Nephron (organoid): ENCODE measurements around the gene ATXN1.

ENCODE experiments used
- H3K27ac Mint-ChIP-seq, 3 experiments: 2 replicates each; pipeline ENCODE4 v1.8.0; 2020; ENCODE audit warnings: mixed read lengths in 3 of 3, mild to moderate bottlenecking in 2 of 3, moderate library complexity in 1 of 3
- H3K27me3 Mint-ChIP-seq: 2 replicates; pipeline ENCODE4 v1.8.0; 2021; ENCODE audit warnings: low read depth, mild to moderate bottlenecking, moderate library complexity, mixed read lengths
- H3K36me3 Mint-ChIP-seq: 2 replicates; pipeline ENCODE4 v1.8.0; 2020; ENCODE audit warnings: low read depth, mixed read lengths
- H3K4me1 Mint-ChIP-seq: 2 replicates; pipeline ENCODE4 v1.8.0; 2020; ENCODE audit warnings: mixed read lengths
- H3K4me3 Mint-ChIP-seq, 3 experiments: 2 replicates each; pipeline ENCODE4 v1.8.0; 2020; ENCODE audit warnings: mild to moderate bottlenecking in 3 of 3, mixed read lengths in 3 of 3, moderate library complexity in 2 of 3
- H3K9me3 Mint-ChIP-seq: 2 replicates; pipeline ENCODE4 v1.8.0; 2020; ENCODE audit warnings: mixed read lengths
- CTCF ChIP-seq, 3 experiments: fragments of 200-600 bp; sonication (generic); IDR thresholded peaks; one replicate each; pipeline ENCODE4 v1.5.0; 2021; ENCODE audit warnings: antibody characterized with exemption in 3 of 3; ENCODE audit not compliant: unreplicated experiment in 3 of 3

The ATXN1 gene

GRCh38 chr6:16725145-16725864 is 36.0 kb downstream of the ATXN1 start:
- Mint-ChIP-seq H3K4me1 (peaks cover 65% of the 10 kb centered on the region), H3K9me3 (no peaks in the 10 kb centered on the region)

GRCh38 chr6:16723826-16724225 is 37.4 kb downstream of the ATXN1 start:
- H3K4me3 Mint-ChIP-seq = peak overlapping the region in 2 of 3 experiments; percentile 15 to 60
- peak overlapping the region; percentile 78 to 92 (median 83) for H3K27ac Mint-ChIP-seq
- H3K9me3 Mint-ChIP-seq = no peaks in the 10 kb centered on the region
- H3K4me1 Mint-ChIP-seq = peaks cover 69% of the 10 kb centered on the region
- no peak for TF ChIP-seq CTCF (IDR thresholded peaks at IDR 0.05; ENCODE audit: unreplicated experiment in 3 of 3)
- H3K36me3 Mint-ChIP-seq = peaks cover 4% of the 10 kb centered on the region
- H3K27me3 Mint-ChIP-seq = no peaks in the 10 kb centered on the region

More at GRCh38 chr6:16725145-16725864, 36.0 kb downstream of the ATXN1 start:
- Mint-ChIP-seq H3K27me3 (no peaks in the 10 kb centered on the region), H3K27ac (peak overlapping the region; percentile 77 to 82 (median 78)), H3K36me3 (no peaks in the 10 kb centered on the region), H3K4me3 (peak overlapping the region; percentile 6 to 24 (median 16))
- no peak for TF ChIP-seq CTCF (IDR thresholded peaks at IDR 0.05; ENCODE audit: unreplicated experiment in 3 of 3)

GRCh38 chr6:16723402-16723801 is 37.9 kb downstream of the ATXN1 start:
- H3K4me3 Mint-ChIP-seq = peak overlapping the region in 1 of 3 experiments; percentile 21
- peaks cover 4% of the 10 kb centered on the region for H3K36me3 Mint-ChIP-seq
- H3K4me1 Mint-ChIP-seq = peaks cover 70% of the 10 kb centered on the region

GRCh38 chr6:16722630-16723029 is 38.6 kb downstream of the ATXN1 start:
- H3K4me3 Mint-ChIP-seq = no peak overlapping the region
- no peaks in the 10 kb centered on the region for H3K27me3 Mint-ChIP-seq
- H3K9me3 Mint-ChIP-seq = no peaks in the 10 kb centered on the region
- no peak for TF ChIP-seq CTCF (IDR thresholded peaks at IDR 0.05; ENCODE audit: unreplicated experiment in 3 of 3)
- H3K36me3 Mint-ChIP-seq = peaks cover 4% of the 10 kb centered on the region
- H3K4me1 Mint-ChIP-seq = peaks cover 71% of the 10 kb centered on the region
- peak overlapping the region; percentile 75 to 92 (median 78) for H3K27ac Mint-ChIP-seq

More at GRCh38 chr6:16723402-16723801, 37.9 kb downstream of the ATXN1 start:
- Mint-ChIP-seq H3K27ac (peak overlapping the region; percentile 75 to 92 (median 78)), H3K9me3 (no peaks in the 10 kb centered on the region), H3K27me3 (no peaks in the 10 kb centered on the region)
- no peak for TF ChIP-seq CTCF (IDR thresholded peaks at IDR 0.05; ENCODE audit: unreplicated experiment in 3 of 3)

- no peak for TF ChIP-seq CTCF (IDR thresholded peaks at IDR 0.05; ENCODE audit: unreplicated experiment in 3 of 3)
- no peak overlapping the region for H3K4me3 Mint-ChIP-seq
- H3K9me3 Mint-ChIP-seq = no peaks in the 10 kb centered on the region
- H3K4me1 Mint-ChIP-seq = peaks cover 71% of the 10 kb centered on the region
- H3K27ac Mint-ChIP-seq = peak overlapping the region; percentile 4 to 92 (median 78)
- H3K36me3 Mint-ChIP-seq = peaks cover 4% of the 10 kb centered on the region
- no peaks in the 10 kb centered on the region for H3K27me3 Mint-ChIP-seq
Measured at GRCh38 chr6:16721977-16722376, 39.3 kb downstream of the ATXN1 start.

- H3K9me3 Mint-ChIP-seq = no peaks in the 10 kb centered on the region
- TF ChIP-seq CTCF (IDR thresholded peaks at IDR 0.05; ENCODE audit: unreplicated experiment in 3 of 3) = no peak
- H3K36me3 Mint-ChIP-seq = peaks cover 4% of the 10 kb centered on the region
- no peak overlapping the region for H3K27ac Mint-ChIP-seq
- peaks cover 69% of the 10 kb centered on the region for H3K4me1 Mint-ChIP-seq
- no peak overlapping the region for H3K4me3 Mint-ChIP-seq
- no peaks in the 10 kb centered on the region for H3K27me3 Mint-ChIP-seq
Measured at GRCh38 chr6:16720861-16721260, 40.4 kb downstream of the ATXN1 start.
